HG02571 (cell line): Measurements from ENCODE around the gene RTL1.

Source experiments
- ATAC-seq: cut with Tn5 transposase; IDR thresholded peaks from one replicate; pipeline ENCODE4 v1.9.1; 2021; ENCODE audit warnings: mild to moderate bottlenecking, moderate library complexity; ENCODE audit not compliant: unreplicated experiment

Gene RTL1

DNA sequence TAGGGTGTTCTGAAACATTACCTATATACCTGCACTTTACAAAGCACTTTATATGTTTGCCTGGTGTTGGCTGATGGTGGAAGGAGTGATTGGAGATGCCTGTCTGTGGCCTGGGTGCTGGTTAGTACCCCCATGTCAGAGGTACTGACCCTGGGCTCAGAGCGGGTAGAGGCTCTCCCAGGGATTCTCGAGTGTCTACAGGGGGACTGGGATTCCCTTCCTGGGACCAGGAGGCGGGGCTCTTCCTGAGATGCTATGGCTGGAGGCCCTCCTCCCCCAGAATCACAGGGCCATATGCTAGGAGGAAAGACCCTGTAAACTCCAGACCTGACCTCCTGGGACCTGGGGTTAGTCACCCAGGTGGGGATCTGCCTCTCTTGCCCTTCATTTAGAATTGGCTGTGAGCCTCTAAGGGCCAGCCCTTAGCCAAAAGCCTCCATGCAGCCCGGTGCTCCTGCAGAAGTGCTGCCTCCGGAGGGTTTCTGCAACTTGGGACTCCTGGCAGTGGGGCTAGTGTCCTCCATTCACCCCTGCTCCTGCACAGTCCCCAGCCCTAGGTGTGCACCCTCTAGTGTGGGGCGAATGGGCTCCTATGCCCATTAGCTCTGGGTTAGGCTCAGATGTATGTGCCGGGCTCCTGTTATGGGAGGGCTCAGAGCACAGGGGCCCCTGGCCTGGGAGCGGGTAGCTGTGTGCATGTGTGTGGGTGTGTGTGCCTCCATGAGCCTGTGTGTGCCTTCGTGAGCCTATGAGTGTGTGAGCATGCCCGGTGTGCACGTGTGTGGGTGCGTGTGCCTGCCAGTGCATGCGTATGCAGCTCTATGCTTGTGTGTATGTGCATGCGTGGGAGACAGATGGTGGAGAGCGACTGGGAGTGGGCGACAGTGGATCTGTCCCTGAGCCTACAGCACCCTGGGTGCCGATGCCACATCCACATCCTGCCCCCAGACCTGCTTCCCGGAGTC lies 36.6 kb downstream of the RTL1 start:
- no peak for ATAC-seq

DNA sequence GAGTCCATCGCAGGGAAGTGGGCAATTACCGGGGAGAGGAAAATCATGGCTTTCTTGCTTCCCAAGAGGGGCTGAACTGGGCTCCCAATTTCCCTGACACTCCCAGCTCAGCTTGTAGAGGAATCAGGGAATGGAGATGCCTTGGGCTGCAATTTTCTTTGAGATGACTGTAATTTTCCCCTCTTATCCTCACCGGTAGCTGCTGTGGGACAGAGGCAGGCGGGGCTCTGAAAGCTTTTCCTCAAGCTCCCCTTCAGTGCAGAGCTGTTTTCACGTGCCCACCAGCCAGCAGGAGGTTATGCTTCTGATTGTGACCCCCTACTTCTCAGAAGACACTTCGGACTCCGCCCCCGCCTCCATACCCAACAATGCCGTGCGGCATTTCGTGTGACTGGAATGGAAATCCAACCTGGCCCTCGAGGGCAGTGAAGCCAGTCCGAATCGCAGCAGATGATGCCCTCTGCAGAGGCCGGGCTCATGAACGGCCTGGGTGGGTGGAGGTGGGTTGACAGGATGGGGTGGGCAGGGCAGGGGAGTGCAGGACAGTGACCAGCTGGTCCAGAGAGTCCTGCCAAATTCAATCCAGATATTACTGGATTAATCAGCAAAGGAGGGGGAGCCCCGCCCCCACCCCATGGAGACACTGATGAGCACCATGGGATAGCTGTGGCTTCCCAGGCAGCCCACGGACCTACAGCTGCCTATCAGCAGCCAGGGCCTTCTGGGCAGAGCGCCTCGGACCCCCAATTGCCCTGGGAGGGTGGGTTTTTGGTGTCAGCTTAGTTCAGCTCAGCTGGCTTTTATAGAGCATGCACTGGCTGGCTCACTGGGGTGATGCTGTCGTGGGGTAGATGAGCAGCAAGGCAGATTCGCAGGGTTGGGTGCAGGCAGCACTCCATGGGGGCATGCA lies 37.6 kb downstream of the RTL1 start:
- ATAC-seq: no peak

DNA sequence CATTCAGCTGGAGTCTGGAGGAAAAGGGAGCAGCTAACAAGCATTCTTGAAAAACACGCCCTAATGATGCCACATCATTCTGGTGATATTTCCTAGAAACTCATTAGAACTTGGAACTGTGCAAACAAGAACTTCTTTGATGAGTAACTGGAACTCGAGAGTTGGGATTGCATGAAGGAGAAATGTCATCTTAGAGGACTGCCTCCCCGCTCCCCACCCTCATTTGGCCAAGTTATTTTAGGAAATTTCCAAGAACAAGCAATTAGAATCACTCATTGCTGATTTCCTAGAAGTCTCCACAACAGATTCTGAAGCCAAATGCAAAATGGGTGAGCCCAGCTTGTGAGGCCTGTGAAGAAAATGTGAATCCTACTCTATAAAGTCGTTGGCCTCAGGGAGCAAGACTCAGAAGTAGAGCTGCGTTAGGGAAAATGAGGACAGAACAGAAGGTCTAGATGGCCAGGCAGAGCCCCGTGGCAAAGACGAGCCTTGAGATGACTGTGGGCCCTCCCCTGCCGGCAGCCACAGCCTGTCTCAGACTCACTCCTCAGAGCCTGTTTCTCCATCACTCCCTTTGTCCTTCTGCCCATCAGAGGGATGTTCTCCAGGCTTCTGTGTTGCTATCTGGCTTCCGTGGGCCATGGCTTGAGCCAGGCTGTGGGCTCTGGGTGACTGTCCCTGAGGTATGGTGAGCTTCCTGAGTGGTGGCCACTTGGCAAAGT lies 38.4 kb downstream of the RTL1 start:
- ATAC-seq: no peak

DNA sequence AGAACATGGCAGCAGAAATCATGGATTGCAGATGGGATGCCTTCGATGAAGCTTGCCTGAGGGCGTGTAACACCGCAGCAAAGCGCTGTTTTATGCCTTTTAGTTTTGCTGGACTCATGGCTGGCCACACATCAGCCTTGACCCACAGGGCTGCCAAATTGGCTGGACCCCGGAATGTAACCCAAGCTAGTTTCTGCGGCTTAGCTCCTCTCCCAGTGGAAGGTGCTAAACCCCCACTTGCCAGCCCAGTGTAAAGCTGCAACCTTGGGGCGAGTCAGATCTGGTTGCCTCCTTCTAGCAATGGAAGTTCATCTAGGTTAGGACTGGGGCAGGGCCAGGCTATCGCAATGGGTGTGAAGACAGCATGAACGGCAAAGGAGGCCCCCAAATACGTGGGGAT lies 39.3 kb downstream of the RTL1 start:
- ATAC-seq: no peak

DNA sequence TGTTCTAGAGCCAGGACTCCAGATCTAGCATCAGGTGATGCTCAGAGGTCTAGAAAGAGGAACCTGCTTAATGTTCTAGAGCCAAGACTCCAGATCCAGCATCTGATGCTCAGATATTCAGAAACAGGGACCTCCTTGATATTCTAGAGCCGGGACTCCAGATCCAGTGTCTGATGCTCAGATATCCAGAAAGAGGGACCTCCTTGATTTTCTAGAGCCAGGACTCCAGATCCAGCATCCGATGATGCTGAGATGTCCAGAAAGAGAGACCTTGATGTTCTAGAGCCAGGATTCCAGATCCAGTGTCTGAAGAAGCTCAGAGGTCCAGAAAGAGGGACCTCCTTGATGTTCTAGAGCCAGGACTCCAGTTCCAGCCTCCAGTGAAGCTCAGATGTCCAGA lies 40.7 kb downstream of the RTL1 start:
- no peak for ATAC-seq

DNA sequence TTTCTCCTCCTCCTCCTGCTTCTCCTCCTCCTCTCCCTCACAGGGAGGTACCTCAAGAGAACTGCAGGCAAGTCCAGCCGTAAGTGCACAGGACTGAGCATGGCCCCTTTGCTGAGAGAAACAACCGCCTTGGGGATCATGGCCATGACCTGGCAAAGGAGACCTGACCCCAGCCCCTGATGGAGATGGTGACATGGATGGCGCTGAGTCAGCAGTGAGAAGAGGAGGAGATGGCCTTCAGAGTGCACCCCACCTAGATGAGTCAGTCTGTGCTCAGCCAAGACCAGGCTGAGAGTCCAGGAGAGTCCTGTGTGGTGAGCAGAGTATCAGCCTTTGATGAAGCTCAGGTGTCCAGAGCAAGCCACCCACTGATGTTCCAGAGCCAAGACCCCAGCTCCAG lies 41.2 kb downstream of the RTL1 start:
- ATAC-seq: no peak

DNA sequence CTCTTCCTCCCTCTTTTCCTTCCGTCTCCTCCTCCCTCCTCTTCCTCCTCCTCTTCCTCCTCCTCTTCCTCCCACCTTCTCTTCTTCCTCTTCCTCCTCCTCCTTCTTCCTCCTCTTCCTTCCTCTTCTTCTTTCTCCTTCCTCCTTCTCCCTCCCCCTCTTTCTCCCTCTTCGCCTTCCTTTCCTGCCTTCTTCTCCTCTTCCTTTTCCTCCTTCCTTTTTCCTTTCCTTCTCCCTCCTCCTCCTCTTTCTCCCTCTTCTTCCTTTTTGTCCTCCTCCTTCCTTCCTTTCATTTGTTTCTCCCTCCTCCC lies 41.6 kb downstream of the RTL1 start:
- no peak for ATAC-seq

DNA sequence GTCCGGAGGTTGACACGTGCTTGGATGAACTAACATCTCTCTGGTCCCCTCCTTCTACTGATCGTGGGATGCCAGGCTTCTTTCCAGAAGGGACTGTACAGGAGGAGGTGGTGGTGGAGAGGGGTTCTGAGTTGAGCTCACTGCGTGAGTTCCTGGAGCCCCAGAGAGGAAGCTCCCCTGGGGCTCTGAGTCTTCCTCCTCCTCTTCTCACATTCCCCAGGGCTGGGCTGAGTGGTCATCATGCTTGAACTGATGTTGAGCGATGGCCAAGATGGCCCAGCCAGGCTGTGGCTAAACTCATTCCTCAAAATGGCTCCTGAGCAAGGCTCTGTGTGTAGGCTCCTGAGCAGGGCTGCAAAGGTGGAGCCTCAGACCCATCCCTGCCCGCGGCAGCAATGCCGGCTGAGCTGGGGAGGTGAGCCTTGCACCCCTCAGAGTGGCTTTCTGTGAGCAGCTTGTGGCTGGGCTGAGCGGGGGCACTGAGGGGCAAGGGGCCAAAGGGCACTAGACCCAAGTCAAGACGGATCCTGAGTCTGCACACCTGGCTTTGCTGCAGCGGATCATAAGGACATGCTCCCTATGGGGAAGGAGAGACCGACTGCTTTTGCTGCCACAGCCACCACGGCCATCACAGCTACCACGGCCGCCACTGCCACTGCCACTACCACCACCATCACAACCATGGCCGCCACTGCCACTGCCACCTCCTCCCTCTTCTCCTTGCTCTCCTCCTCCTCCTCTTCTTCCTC lies 42.2 kb downstream of the RTL1 start:
- no peak for ATAC-seq

DNA sequence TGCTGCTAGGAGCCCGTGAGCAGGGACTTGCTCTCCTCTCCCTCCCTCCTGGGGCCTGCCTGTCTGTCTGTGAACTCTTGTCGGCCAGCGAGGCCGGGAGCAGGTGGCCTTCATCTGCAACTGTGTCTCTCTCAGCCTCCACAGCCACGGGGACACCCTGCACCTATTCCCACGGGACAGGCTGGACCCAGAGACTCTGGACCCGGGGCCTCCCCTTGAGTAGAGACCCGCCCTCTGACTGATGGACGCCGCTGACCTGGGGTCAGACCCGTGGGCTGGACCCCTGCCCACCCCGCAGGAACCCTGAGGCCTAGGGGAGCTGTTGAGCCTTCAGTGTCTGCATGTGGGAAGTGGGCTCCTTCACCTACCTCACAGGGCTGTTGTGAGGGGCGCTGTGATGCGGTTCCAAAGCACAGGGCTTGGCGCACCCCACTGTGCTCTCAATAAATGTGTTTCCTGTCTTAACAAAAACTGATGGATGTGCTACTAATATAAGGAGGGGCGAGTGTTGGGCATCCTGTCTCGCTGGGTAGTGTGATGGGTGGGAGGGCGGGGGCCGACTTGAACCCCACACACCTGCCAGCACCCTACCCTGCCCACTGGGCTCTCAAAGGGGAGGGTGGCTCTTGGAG lies 42.9 kb downstream of the RTL1 start:
- ATAC-seq: no peak

DNA sequence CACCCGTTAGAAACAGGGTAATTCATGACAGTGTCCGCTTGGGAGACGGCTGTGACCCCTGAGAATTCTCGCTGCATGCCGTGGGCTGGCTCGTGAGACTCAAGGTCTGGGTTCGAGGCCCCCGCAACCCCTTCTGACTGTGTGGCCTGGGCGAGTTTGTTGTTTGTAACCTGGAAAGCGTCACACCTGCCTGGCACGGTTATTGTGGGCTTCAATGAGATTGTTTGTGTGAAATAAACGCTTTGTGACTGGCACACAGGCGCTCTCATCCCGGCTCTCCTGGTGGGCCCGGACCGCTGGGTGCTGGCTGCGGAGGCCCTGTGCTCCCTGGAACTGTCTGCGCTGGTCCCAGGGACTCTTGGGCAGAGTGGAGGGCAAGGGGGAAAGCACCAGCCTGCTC lies 43.7 kb downstream of the RTL1 start:
- ATAC-seq: no peak

DNA sequence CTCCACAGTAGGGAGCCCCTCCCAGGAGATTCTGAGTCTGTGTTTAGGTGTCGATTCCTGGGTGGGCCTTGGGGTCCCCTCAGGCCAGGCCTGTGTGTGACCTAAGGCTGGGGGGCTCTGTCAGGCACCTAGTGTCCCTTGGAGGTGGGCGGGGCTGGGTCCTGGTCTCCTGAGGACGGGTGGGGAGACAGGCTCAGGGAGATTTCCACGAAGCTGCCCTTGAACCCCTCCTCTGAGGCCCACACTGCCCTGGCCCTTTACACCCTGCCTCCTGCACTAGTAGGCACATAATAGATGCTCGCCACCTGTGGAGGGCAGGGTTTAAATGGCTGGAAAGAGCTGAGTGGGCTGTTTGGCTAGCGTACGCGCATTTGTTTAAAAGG lies 44.7 kb downstream of the RTL1 start:
- ATAC-seq: no peak

DNA sequence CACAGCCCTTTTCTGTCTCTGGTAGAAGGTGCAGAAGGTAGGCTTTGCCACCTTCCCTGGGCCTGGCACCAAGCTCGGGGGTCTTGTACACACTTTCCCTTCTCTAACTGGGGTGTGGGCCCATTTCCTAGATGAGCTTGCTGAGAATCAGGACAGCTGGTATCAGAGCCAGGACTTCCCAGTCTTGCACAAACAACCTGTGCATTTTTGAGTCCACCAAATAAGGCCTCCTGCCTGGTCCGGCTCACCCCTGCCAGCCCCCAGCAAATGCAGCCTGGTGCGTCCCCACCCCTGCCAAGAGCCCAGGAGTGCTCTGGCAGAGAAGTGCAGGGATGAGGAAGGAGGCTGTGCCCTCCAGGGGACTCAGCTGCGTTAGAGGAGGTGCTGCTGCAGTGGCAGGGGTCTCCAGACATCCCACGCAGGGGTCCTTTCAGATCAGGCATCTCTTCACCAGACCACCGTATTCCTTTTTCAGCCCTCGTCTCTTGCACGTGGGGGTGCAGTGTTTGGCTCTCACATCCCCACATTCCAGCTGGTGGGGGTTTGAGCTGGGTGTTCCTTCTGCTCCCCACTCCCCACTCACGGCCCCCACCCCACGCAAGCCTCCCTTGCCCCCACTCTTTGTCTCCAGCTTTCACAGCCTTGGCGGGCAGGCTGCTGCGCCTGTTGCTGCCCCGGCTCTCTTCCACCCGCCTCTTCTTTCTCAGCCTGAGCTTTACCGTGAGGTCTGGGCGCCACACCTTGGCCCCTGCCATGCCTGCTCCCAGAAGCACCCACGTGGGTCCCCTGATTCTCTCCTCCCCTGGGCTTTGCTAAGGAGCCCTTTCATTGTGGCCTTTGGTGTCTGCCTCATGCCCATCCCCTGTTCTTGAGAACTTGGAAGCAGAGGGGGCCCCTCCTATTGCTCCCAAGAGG lies 45.3 kb downstream of the RTL1 start:
- no peak for ATAC-seq

DNA sequence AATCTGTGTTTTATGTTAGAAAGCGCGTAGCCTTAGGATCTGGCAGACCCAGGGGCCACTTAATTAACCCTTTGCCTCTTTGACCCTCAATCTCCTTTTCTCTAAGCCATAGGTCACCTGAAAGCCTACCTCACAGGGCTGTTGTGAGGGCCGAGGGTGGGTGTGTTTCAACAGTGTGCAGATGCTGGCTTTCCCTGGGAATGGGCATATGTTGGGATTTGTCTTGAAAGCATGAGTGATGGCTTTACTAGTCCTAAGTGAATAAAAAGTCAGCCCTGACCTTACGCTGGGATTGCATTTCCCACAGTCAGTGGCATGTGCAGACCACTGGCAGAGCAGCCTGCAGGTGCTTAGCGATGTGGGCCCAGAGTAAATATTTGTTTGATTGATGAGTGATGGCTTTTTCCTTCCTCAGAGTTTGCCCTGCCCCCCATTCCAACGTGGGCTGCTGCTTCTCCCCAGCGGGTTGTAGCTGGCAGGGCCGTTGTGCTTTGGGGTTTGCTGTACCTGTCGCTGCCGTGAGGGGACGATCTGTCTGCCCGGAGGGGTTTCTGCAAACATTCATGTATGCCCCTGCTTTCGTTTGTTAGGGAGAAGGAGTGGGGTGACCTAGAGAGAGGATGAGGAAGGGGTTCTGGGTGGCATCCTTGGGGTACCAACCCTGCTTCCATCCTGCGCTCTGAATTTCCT lies 46.1 kb downstream of the RTL1 start:
- no peak for ATAC-seq

DNA sequence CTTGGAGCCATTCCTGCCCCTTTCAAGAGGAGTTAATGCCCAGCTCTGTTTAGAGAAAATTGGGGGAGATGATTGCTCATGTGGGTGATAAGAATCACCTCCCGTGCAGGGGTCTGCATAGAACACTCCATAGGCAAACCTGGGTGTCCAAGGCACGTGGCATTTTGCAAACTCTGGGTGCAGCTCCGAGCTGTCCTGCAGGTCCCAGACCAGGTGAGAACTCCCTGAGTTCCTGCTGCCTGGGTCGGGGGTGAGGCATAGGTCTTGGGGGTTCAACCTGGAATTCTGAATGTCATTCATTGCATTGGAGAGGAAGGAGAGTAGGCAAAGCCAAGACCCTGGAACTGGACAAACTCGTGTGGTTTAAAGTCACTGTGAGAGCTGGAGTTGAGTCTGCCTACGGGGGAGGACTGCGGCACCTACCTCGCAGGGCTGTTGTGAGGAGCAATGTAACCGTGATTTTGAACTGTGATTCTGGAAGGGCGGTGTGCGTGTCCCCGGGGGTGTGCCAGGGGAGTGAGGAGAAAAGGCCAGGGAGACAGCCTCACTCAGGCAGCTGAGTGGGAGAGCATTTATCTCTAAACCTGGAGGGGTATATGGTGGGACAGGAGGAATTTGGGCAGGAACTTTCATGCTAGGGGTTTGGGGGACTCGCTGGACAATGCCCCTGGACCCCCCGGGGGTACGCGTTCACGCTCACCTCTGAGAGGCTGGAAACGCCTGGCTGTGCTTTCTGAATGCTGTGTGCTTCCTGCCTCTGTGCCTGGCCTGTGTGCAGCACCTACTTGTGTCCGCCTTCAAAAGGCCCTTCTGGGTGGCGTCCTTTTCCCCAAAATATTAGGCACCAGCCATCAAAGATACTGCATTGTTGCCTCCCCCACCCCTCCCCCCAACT lies 47.2 kb downstream of the RTL1 start:
- no peak for ATAC-seq

DNA sequence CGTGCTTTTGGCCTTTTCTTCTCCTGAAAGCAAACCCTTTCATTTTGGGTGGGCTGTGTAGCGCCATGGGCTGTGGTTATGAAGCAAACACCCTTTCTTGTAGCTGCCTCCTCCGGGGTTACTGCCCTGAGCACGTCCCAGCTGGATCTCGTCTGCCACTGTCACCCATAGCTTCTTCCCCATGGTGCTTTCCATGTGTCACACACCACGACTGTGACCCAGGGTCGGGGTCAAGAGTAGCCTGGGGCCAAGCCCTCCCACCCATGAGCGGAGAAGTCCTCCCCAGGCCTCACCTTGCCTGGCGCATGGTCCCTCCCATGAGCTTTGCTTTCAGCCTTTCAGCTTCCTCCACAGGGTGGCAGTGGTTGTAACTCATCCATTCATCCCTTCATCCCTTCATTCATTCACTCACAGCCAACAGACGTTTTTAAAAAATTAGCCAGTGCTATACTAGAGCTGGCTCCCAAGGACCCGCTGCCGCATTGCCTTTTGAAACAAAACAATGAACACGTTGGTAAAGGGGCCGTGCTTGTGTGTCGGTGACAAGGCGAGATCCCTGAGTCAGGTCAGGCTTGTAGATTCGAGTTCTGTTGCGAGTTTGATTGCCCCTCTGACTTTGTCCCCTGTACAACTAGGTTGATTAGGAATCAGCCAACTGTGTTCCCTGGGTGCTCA lies 48.1 kb downstream of the RTL1 start:
- ATAC-seq: no peak

DNA sequence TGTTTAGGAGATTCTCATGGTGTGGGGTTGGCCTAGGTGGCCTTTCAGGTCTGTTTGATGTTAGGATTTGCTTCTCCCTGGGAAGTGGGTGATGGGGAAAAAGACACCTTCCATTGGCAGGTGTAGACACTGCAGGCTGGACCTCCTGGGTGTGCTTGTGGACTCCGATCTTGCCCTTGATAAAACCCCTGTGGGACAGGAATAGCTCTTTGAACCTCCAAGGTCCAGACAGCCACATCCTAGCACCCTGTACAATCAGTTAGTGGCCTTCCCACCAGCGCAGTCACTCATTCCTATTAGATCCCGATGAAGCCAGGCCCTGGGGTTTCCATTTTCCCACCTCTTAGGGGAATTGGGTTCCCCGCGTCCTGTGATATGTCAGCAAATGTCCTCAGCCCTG lies 49.1 kb downstream of the RTL1 start:
- no peak for ATAC-seq
